SK-N-MC (cell line): ENCODE results near the gene RGS3.

Experiments used
- DNase-seq: peaks from one replicate; pipeline ENCODE4 v3.0.0-alpha.2; 2011; ENCODE audit warnings: low read depth, low spot score
- H3K27ac ChIP-seq: fragments of 200-600 bp; sonication (generic); 2 replicates; pipeline ENCODE4 v1.5.1; 2016; ENCODE audit warnings: mixed run types
- H3K36me3 ChIP-seq: fragments of 200-600 bp; sonication (generic); 2 replicates; pipeline ENCODE4 v1.6.1; 2017; ENCODE audit warnings: antibody characterized with exemption, low read length, mixed read lengths; ENCODE audit not compliant: insufficient read depth
- H3K4me3 ChIP-seq: fragments of 200-600 bp; sonication (generic); 2 replicates; pipeline ENCODE4 v1.5.1; 2016
- H3K9ac ChIP-seq: fragments of 200-600 bp; sonication (generic); 2 replicates; pipeline ENCODE4 v1.8.0; 2017; ENCODE audit warnings: mixed run types, mixed read lengths; ENCODE audit not compliant: insufficient read length
- H3K9me3 ChIP-seq: fragments of 200-600 bp; sonication (generic); 2 replicates; pipeline ENCODE4 v1.6.1; 2017; ENCODE audit warnings: low read depth, mild to moderate bottlenecking, antibody characterized with exemption, low read length, moderate library complexity, mixed read lengths
- EZH2 ChIP-seq: fragments of 200-600 bp; sonication (generic); IDR thresholded peaks from one replicate; pipeline ENCODE4 v1.6.1; 2017; ENCODE audit warnings: antibody characterized with exemption
- FOXP2 ChIP-seq: optimal IDR thresholded peaks from 2 replicates; pipeline ENCODE3; 2011; ENCODE audit warnings: mild to moderate bottlenecking, moderate library complexity; ENCODE audit not compliant: insufficient read depth; ENCODE audit errors: extremely low read length, control extremely low read depth
- POLR2AphosphoS5 ChIP-seq: IDR thresholded peaks from 2 replicates; pipeline ENCODE4 v1.6.1; 2012; ENCODE audit warnings: mild to moderate bottlenecking, low read depth, low read length, borderline replicate concordance

The RGS3 gene

DNA sequence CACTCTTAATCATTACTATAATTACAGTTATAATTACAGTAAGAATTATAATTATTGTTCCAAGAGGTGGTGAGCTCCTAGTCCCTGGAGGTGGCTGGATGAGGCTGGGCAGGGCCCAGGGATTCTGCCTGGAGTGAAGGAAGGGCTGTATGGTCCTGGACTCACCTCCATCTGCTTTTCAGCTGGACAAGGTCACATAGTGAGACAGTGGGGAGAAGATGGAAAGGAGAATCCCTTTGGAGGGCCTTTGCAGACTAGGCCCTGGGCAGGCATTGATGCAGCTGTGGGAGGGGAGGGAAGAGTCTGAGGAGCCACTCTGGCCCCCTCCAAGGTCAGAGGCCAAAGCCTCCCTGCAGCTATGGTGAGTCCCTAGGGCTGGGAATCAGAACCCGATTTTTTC is 125.4 kb downstream of the RGS3 start:
- Histone ChIP-seq H3K9ac (no peak overlapping the region), H3K27ac (no peak overlapping the region), H3K4me3 (no peak overlapping the region), H3K36me3 (no peaks in the 10 kb centered on the region), H3K9me3 (no peaks in the 10 kb centered on the region)
- TF ChIP-seq FOXP2 (no peak), POLR2AphosphoS5 (no peak), EZH2 (no peak)
- no peak for DNase-seq

DNA sequence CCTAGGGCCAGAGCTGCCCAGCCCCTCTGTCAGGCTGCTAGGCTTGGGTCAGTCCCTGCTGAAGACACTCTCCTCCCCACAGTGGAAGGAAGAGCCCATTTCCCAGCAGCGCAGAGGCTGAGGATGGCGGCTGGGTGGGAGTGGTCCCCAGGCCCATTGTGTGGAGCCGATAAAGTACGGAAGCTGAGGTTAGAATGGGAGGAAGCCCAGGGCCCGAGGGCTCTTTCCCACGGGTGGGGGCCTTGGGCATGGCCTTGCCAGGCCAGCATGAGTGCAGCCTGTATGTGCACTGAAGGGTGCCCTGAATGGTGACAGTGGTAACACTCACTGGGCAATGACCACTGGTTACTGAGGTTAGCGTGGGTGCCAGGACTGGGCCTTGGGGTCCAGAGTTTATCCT is 125.9 kb downstream of the RGS3 start:
- TF ChIP-seq FOXP2 (no peak), POLR2AphosphoS5 (no peak), EZH2 (no peak)
- no peak overlapping the region for H3K4me3 ChIP-seq
- no peak overlapping the region for H3K9ac ChIP-seq
- DNase-seq = no peak
- no peaks in the 10 kb centered on the region for H3K9me3 ChIP-seq
- H3K27ac ChIP-seq = no peak overlapping the region; the same call in 1 of the 2 replicates
- no peaks in the 10 kb centered on the region for H3K36me3 ChIP-seq

DNA sequence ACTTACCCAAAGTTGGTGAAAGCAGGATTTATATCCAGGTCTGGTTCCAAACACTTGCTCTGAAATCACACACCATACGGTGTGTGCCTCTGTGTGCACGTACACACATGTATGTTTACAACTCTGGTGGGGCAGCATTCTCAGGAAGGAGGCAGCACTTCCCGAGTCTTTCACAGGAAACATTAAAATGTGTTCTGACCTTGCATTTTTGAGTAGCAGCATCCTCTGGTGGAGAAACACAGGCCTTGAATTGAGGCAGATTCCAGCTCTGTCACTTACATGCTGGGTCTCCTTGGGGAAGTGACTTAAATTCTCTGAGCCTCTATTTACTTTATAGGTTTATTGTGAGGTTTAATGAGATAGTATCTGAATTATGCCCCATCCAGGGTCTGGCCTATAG is 126.4 kb downstream of the RGS3 start:
- Histone ChIP-seq H3K9me3 (no peaks in the 10 kb centered on the region), H3K9ac (no peak overlapping the region), H3K4me3 (no peak overlapping the region), H3K27ac (no peak overlapping the region; the same call in 1 of the 2 replicates), H3K36me3 (no peaks in the 10 kb centered on the region)
- no peak for DNase-seq
- TF ChIP-seq EZH2 (no peak), POLR2AphosphoS5 (no peak), FOXP2 (no peak)

DNA sequence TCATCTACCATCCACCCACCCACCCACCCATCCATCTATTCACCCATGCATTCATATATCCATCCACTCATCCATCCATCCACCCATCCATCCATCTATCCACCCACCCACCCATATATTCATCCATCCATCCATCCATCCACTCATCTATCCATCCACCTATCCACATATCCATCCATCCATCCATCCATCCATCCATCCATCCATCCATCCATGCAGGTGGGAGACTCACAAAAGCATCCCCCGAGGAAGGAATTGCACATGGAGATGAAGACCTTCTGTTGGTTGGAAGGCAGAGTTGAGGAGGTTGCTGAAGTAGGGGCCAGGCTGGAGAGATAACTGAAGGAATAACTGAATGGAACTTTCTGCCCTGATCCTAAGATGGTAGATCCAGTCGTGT is 126.9 kb downstream of the RGS3 start:
- no peaks in the 10 kb centered on the region for H3K9me3 ChIP-seq
- no peaks in the 10 kb centered on the region for H3K36me3 ChIP-seq
- DNase-seq = no peak
- no peak overlapping the region for H3K4me3 ChIP-seq
- TF ChIP-seq POLR2AphosphoS5 (no peak), FOXP2 (no peak), EZH2 (no peak)
- no peak overlapping the region for H3K27ac ChIP-seq
- H3K9ac ChIP-seq = no peak overlapping the region

DNA sequence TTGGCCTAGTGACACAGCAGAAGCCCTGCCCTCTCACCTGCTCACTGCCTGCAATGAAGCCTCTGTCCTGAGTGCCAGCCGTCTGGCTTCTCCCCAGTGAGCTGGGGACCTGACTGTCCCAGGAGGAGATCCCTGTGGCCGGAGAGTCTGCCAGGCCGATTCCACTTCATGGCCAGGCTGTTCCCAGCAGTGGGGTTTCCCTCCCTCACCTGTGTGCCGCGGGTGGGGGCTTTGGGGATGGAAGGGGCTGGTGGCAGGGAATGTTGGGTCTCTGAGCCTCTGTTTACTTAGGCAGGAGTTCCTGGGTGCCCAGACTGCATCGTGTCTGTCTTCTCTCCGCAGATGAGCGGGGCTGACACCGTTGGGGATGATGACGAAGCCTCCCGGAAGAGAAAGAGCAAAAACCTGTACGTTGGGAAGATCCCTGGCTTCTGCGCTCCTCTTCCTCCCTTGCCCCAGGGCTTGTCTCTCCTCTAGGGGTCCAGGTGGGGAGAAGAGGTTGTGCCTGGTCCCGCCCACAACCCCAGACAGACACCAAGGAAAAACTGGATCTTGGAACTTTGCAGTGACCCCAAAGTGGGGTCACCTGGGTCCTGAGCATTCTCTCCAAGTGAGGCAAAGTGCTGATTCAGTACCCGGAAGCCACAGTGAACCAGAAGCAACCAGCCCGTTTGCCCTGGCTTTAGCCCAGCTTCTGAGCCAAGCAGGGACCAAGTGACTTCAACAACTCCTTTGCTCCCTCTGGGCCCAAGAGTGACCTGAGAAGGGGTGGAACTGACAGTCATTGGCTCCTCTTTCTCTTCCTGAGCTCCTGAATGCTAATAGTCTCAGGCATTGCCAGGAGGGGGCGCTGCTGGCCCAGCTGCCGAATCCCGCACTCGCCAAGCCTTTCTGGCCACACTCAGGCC is 127.7 kb downstream of the RGS3 start:
- Histone ChIP-seq H3K27ac (no peak overlapping the region), H3K9me3 (no peaks in the 10 kb centered on the region), H3K9ac (no peak overlapping the region), H3K36me3 (no peaks in the 10 kb centered on the region), H3K4me3 (no peak overlapping the region)
- no peak for DNase-seq
- no peak for TF ChIP-seq EZH2
- no peak for TF ChIP-seq POLR2AphosphoS5
- TF ChIP-seq FOXP2 = no peak

DNA sequence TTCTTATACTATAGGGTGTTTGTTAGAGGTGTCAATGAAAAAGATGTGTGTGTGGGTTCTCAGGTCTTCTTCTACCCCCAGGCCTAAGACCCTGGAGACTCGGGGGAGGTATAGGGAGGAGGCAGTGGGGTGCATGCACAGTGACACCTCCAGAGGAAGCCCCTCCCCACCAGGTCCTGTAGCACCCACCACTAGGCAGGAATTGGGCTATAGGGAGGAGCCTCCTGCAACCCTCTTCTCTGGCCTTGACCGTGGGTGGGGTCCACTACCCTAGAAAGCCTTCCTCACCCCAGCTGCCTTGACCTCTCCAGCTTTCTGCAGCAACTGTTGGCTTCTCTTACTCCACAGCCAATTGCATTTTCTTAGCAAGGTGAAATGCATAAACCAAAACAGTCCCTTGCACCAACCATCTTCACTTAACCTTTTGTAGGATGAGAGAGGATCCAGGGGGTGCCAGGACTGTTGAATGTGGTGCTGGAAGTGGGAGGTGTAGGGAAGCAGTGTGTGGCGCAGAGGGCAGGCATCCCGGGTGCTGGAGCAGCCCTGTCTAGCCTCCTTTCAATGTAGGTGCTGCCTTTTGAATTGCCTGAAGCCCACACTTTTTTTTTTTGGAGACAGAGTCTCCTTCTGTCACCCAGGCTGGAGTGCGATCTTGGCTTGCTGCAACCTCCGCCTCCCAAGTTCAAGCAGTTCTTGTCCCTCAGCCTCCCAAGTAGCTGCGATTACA is 128.5 kb downstream of the RGS3 start:
- no peak overlapping the region for H3K27ac ChIP-seq
- H3K9ac ChIP-seq = no peak overlapping the region
- H3K4me3 ChIP-seq = no peak overlapping the region
- no peak for DNase-seq
- no peaks in the 10 kb centered on the region; the same call in 1 of the 2 replicates for H3K36me3 ChIP-seq
- no peaks in the 10 kb centered on the region for H3K9me3 ChIP-seq
- TF ChIP-seq EZH2 (no peak), FOXP2 (no peak), POLR2AphosphoS5 (no peak)

DNA sequence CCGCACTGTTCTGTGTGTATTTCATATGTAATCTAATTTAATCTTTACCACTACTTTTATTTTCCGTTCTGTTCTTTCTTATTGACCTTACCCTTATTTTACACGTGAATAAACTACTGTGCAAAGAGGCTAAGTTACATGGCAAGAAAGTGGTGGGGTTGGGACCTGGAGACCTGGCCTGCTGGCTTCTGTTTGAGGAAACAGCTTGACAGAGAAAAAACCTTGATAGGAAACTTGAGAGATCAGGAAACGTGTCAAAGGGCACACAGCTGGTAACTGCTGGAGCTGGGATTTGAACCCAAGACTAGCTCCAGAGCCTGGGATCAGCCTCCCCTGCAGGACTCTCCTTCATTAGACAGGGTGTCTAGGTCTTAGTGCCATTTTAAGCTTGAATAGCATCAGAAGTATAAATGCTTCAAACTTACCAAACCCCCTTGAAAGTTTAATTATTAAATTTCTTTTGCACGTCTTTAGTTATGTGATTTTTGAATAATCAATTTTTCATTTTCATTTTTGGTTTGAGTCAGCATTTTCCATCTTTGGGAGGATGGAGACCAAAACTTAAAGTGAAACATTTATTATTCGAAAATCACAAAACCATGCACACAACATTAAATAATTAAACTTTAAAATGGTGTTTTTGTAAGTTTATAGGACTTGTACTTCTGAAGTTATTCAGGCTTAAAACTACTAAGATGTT is 129.5 kb downstream of the RGS3 start:
- Histone ChIP-seq H3K36me3 (no peaks in the 10 kb centered on the region; the same call in 1 of the 2 replicates), H3K9ac (no peak overlapping the region), H3K4me3 (peak overlapping the region; percentile 79), H3K27ac (peak overlapping the region; percentile 49), H3K9me3 (no peaks in the 10 kb centered on the region)
- TF ChIP-seq POLR2AphosphoS5 (no peak), FOXP2 (no peak), EZH2 (no peak)
- no peak for DNase-seq
